Muscle of arm (tissue), 12 donors: Measurements from ENCODE around the gene UNC13B. TPM values are rescaled to one million over a fixed set of nuclear protein-coding genes. Genes with fewer than 3 reads are reported as not detected.
"Not testable (repeated sequence)": the region's sequence is repeated elsewhere in the genome, so short reads cannot be mapped to it uniquely, and the experiment has no call there.

Experiments used
- DNase-seq: peaks from one replicate; pipeline ENCODE4 v3.0.0-alpha.2; 2013
- polyA plus RNA-seq, 12 donors: library from polyadenylated mRNA; unstranded; fragments of 120-200 nt; gene quantifications; one replicate each; pipeline ENCODE4 v1.2.1, GENCODE V29; 2013; ENCODE audit not compliant: insufficient read length in 12 of 12

The UNC13B gene
- polyA plus RNA-seq, 12 donors: 13.4 to 29.0 (median 18.5) TPM; not detected in 1

- no peak for DNase-seq
These were observed 205.6 kb downstream of the UNC13B start for GRCh38 chr9:35367451-35367850.

- no peak for DNase-seq
These were observed 208.4 kb downstream of the UNC13B start for GRCh38 chr9:35370241-35370640.

DNA sequence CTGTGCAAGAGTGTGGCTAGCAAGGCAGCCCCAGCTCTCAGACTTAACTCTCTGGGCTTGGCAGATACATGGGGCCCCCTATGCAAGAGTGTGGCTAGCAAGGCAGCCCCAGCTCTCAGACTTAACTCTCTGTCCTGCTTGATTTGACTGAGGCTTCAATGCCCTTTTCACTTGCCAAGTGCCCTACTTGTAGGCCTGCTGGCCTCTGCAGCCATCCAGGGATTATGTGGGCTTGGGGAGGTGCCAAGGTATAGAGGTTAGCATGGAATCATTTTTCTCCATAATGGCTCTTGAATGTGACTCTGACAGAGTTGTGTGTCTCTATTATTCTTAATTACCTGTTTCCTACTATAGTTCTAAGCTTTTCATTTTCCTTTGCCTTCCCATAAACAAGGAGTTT lies 212.6 kb downstream of the UNC13B start:
- DNase-seq: no peak

GRCh38 chr9:35374910-35375309 lies 213.1 kb downstream of the UNC13B start:
- DNase-seq: no peak

DNA sequence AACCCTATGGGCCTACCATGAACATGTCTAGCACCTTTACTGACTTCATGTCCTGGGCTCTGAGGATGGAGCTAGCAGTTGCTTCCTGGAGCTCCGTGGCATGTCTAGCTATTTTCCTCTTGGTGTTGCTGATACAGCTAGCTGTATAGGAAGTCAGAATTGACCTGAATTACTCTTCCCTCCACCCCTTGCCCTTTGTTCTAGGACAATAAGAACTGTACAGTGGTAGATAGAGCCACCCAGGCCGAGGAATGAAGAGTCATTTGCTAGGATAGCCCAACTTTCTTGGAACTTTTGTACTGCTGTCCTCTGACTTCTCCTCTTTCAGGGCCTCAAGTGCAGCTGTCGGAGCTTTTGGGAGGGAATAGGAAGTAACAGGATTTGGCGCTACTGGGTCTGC lies 218.2 kb downstream of the UNC13B start:
- DNase-seq: no peak

- no peak for DNase-seq
These were observed 218.8 kb downstream of the UNC13B start for GRCh38 chr9:35380619-35381018.

GRCh38 chr9:35385042-35385441 lies 223.2 kb downstream of the UNC13B start:
- DNase-seq: peak; percentile 11

DNA sequence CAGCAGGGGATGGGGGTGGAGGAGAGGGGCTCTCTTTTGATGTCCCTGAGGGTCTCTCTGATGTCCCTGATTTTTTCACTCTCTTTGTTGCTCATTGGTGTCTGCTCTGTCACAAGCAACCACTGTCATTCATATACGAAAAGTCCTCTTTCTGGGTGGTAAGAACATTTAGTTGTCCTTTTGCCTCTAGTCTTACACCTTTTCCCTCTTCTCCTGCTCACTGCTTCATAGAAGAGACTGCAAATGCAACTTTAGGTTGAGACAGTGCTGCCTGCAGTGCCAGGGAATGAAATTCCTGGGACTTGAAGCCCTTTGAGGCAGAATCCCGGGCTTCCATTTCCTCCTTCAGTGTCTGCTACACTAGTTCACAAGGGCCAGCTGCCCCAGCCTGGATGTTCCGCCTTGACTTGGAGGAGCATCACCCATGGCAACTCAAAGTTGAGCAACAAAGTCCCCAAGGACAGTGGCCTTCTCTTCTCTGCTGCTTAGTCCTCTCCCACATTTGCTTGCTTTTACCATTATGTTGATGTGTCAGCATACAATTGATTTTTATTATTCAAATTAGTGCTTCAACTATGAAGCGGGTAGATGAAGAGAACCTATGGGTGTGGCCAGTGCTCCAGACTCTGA lies 233.4 kb downstream of the UNC13B start:
- no peak for DNase-seq

DNA sequence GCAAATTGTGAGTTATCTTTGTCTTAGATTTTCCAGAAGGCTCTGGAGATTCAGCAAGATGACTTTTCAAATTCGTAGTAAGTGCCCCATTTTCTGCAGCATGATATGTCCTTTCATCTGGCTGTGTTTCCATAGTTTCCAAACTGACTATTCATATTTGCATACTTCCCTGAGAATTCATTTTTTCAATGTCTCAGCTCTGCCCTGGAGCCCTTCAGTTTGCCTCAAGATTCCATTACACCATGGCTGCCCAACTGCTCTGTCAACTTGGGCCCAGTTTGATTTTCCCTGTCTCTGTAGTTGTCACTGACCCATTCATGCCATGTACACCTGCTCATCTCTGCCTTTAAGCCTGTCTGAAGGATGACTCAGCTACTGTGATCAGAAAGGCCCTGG lies 233.9 kb downstream of the UNC13B start:
- no peak for DNase-seq

DNA sequence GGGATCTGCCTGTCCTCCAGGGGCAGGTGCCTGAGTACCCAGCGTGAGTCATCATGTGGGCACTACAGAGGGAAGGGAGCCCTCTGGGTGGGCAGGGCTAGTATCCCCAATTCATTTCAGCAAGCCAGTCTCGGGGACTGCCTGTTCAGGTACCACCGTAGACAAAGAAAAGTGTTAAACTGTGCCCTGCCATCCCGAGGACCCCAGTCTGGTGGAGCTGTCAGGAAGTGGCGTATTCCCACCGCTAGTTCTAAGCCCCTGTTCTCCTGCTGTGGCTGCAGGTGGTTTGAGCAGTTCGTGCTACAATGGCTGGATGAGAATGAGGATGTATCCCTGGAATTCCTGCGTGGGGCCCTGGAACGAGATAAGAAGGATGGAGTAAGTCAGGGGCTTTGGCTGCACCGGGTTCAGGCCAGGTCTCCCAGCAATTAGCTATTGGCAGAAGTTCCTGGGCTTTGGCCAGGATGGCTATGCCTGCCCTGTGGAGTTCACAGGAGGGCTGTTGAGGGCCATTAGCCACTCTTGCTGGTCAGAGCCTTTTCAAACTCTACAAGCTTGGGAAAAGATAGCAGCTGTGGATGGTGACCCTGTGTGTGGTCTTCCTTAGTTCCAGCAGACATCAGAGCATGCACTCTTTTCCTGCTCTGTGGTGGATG lies 234.9 kb downstream of the UNC13B start:
- DNase-seq: no peak

- DNase-seq: no peak
These were observed 235.4 kb downstream of the UNC13B start for GRCh38 chr9:35397216-35397698.

GRCh38 chr9:35397923-35398322 lies 236.1 kb downstream of the UNC13B start:
- DNase-seq: no peak

GRCh38 chr9:35398651-35399335 lies 237.0 kb downstream of the UNC13B start:
- no peak for DNase-seq

DNA sequence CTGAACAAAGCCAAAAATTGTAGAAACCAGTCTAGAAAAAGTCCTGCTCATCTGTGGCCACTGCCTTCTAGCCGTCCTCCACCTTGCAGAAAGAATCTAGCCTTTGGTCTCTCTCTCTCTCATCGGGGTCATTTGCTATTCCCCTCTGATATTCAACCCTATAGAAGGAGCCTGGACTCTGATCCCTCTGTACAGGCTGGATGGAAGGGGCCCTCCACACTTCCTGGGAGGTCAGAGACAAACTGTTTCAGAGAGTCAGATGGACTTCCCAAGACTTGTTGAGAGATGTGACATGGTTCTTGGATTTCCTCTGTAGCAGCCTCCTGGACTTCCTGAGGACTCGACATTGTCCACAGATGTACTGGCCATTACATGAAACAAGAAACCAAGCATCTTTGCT lies 243.1 kb downstream of the UNC13B start:
- no peak for DNase-seq

DNA sequence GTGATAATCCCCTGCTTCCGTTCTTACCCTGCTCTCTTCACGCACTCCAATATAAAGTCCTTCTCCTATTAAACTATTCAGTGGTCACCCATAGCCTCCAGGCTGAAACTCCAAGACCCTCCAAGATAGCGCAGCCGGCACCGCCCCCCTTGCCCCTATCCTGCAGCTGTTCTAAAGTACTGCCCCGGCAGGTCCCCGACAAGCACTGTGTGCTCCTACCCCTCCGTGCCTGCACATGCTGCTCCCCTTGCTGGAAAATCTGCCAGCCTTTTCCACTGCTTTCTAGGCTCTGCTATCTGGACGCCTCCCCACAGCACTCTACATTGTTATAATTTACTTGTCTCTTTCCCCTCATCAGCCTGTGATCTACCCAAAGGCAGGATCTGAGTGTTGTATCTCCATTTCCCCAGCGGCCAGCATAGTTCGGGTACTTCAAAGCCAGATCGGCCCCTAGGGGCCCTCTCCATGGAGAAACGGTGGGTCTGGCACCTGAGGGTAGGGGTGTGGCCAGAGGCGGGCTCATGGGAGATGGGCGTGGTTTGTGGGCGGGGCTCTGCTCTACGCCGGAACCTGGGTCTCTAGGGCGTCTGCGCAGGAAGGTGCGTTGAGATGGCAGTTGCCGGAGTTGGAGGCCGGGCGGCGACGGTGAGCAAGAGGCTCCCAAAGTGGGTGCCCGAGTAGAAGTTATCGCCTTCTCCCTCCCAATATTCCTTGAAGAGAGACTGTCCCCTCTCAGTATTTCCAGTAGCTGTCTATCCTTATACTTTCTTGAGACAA lies 244.6 kb downstream of the UNC13B start:
- no peak for DNase-seq

DNA sequence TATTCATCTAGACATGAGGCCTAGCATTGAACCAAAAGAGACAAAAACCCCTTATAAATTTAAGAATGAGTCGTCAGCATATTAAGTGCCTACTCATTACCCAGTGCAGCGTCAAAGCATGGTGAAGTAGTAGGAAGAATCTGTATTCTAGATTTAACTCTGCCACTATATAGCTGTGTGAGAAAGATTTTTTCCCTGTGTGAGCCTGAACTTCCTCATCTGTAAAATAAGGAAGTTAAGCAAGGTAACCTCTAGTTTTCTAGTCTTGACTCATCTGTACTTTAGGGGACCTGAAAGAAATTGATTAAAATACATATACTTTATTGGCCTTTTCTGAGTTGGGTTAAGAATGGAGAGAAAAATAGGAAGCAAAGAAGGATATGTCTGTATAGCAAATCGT lies 246.0 kb downstream of the UNC13B start:
- no peak for DNase-seq

DNA sequence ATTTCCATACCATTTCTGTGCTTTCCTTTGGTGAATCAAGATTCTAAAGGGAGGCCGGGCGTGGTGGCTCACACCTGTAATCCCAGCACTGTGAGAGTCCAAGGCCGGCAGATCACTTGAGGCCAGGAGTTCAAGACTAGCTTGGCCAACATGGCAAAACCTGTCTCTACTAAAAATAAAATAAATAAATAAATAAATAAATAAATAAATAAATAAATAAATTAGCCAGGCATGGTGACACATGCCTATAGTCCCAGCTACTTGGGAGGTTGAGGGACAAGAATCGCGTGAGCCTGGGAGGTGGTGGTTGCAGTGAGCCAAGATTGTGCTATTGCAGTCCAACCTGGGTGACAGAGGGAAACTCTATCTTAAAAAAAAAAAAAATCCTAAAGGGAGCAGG lies 247.6 kb downstream of the UNC13B start:
- not testable (repeated sequence) for DNase-seq

GRCh38 chr9:35414889-35415288 lies 253.1 kb downstream of the UNC13B start:
- no peak for DNase-seq

- no peak for DNase-seq
These were observed 253.7 kb downstream of the UNC13B start for GRCh38 chr9:35415402-35416097.

DNA sequence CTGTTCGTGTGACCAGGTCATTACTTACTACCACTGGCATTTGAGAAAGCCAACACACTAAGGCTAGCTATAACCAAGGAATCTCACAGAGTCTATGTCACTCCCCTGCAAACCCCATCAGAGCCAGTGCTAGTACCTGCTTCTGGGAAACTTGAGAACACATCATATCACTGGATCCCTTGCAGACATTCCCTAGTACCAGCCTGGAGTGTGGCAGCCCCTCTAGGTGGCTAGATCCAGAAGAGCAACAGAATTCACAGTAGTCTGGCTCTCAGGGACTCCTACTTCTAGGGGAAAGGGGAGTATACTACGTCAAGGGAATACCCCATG lies 254.3 kb downstream of the UNC13B start:
- DNase-seq: no peak

DNA sequence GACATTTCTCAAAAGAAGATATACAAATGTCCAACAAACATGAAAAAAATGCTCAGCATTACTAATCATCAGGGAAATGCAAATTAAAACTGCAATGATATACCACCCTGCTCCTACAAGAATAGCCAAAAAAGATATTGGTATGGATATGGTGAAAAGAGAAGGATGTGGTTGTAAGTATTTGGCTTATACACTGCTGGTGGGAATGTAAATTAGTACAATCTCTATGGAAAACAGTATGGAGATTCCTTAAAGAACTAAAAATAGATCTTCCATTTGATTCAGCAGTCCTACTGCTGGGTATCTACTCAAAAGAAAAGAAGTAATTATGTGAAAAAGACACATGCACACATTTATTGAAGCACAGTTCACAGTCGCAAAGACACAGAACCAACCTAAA lies 260.5 kb downstream of the UNC13B start:
- no peak for DNase-seq

DNA sequence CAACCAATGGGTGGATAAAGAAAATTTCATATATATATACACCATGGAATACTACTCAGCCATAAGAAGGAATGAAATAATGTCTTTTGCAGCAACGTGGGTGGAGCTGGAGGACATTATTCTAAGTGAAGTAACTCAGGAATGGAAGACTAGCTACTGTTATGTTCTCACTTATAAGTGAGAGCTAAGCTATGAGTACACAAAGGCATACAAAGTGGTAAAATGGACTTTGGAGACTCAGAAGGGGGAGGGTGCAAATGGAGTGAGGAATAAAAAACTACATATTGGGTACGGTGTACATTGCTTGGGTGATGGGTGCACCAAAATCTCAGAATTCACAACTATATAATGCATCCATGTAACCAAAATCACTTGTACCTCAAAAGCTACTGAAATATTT lies 260.9 kb downstream of the UNC13B start:
- no peak for DNase-seq
